HG03108 (cell line): ENCODE results near the gene KRTAP1-4.
"Not testable (repeated sequence)": the region's sequence is repeated elsewhere in the genome, so short reads cannot be mapped to it uniquely, and the experiment has no call there.

Experiments used
- ATAC-seq: cut with Tn5 transposase; IDR thresholded peaks from one replicate; pipeline ENCODE4 v1.9.1; 2021; ENCODE audit warnings: moderate library complexity; ENCODE audit not compliant: unreplicated experiment

Gene KRTAP1-4, protein sequence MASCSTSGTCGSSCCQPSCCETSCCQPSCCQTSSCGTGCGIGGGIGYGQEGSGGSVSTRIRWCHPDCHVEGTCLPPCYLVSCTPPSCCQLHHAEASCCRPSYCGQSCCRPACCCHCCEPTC

DNA sequence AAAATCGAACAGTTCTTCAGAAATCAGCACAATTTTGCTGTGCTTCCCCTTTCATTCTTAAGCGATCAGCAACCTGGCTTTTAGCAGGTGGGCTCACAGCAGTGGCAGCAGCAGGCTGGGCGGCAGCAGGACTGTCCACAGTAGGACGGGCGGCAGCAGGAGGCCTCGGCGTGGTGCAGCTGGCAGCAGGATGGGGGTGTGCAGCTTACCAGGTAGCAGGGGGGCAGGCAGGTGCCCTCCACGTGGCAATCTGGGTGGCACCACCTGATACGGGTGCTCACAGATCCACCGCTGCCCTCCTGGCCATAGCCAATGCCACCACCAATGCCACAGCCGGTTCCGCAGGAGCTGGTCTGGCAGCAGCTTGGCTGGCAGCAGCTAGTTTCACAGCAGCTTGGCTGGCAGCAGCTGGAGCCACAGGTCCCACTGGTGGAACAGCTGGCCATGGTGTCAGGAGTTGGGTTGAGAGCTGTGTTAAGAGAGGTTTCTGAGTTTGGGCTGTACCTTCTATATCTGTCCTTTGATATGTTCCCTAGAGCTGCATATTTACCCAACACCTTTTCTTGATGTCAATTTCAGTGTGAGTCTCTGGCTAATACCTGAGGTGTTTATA is at the start of gene KRTAP1-4:
Gene KRTAP1-4, minus strand, starts transcription at position 563 of the 613 bp plus-strand sequence. Its CDS starts 117 bp downstream, at position 446.
- no peak for ATAC-seq

DNA sequence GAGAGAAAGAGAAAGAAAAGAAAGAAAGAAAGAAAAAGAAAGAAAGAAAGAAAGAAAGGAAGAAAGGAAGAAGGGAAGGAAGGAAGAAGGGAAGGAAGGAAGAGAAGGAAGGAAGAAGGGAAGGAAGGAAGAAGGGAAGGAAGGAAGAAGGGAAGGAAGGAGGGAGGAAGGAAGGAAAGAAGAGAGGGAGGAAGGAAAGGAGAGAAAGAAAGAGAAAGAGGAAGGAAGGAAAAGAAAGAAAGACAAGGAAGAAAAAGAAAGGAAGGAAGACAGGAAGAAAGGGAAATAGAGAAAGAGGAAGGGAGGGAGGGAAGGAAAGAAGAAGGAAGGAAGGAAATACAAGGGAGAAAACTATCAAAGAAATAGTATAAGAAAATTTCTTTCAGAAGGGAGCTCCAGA is 46.8 kb upstream of the KRTAP1-4 start:
- no peak for ATAC-seq

DNA sequence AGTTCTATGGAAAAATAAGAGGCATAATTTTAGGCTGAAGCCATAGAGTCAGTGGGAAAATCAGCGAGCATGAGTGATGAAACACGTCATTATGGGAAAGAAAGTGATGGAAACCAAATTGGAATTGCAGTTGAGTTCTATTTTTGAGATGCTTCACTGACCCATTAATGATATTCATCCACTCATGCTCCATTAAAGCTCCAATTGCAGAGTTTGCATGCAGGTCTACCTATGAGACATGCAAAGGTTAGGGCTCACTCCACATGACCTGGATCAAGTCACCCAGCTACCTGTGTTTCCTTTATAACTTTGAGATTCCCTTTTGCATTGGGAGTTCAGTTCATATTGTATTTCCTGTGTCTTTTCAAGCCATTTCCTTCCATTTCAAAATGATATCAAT is 43.7 kb upstream of the KRTAP1-4 start:
- ATAC-seq: no peak

DNA sequence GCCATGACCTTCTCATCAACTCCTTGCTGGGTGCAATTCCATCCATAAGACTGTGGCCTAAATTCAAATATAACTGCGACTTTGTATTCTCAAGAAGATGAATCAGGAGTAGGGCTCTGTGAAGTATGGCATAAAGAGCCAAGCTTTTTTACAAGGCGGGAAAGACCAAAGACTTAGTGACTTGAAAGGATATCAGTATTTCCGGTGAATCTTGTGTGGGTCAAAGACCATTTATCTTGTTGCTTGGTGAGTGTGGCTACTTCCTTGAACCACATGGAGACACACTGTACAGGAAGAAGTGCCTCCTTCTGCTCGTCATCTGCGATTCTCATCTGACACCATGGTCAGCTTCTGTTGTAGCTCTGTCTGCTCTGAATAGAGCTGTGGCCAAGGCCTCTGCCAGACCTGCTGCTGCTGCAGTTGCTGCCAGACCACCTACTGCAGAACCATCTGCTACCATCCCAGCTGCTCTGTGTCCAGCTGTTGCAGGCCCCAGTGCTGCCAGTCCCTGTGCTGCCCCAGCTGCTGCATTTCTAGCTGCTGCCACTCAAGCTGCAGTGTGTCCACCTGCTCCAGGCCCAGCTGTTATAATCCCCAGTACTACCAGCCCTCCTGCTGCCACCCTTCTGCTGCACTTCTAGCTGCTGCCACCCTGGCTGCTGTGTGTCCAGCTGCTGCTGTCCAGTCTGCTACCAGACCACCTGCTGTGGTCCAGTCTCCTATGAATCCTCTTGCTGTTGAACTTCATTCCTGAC is 41.8 kb upstream of the KRTAP1-4 start:
- no peak for ATAC-seq

DNA sequence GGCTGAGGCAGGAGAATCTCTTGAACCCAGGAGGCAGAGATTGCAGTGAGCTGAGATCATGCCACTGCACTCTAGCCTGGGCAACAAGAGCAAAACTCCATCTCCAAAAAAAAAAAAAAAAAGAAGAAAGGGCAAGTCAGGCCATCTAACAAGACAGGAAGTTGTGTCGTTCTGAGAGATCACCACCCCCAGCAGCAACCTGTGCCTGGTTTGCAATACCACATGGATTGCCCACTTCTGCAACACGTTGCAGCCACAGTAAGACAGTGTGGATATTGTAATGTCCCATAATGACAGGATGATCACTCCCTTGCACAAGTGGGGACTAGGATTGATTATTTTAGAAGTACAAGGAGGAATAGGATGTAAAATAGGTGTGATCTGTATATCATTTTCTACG is 39.0 kb upstream of the KRTAP1-4 start:
- ATAC-seq: no peak

DNA sequence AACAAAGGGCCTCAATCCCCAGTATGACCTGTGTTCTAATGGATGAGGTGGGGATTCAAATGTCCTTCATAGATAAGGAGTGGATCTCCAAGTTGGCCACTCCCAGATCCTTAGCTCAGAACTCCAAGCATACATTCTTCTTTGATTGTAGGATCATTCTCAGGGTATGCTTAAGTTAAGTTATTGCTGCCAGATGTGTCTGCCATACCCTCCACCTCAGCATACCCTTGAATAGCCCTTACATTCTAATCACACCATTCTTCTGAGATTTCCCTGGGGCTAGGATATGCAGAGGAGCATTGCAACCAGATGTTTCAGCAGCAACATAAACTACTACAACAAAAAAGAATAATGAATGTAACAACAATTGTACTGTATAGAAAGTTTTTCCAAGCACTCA is 37.3 kb upstream of the KRTAP1-4 start:
- no peak for ATAC-seq

DNA sequence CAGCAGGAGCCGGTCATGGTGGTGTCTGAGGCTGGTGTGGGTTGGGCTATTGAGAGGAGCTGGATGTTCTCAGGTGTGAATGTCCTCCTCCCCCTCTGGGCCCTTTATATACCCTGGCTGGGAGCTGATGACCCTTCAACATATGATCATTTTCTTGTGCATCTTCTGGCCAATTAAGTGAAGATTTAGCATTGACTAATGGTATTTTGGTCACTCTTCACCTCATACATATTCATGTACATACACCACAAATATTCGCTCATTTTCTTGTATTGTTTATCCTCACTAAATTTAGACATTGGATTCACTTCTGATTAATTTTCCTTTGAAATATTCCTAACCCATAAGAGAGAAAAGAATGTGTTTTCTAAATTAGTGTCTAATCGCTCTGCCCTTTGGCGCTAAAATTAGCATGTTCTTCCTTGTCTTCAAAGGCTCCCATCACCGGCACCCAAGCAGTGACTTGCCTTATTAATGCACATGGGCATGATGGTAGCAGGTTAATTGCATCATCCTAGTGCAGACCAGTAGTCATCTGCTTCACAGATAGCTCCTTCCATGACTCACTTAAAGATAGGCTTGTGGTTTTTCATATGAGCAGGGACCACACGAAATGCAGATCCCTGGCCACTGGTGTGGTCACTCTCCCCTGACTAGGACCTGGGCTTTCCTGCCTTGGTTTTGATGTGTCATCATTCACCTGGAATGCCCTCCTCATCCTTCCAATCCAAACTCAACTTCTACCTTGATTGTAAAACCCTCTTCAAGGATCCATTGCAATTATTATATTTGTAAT is 36.0 kb upstream of the KRTAP1-4 start, which contains the start of gene KRTAP2-4:
Gene KRTAP2-4, minus strand, starts transcription at position 51 of the 796 bp plus-strand sequence. Its CDS starts 34 bp downstream, at position 17.
- ATAC-seq: no peak

DNA sequence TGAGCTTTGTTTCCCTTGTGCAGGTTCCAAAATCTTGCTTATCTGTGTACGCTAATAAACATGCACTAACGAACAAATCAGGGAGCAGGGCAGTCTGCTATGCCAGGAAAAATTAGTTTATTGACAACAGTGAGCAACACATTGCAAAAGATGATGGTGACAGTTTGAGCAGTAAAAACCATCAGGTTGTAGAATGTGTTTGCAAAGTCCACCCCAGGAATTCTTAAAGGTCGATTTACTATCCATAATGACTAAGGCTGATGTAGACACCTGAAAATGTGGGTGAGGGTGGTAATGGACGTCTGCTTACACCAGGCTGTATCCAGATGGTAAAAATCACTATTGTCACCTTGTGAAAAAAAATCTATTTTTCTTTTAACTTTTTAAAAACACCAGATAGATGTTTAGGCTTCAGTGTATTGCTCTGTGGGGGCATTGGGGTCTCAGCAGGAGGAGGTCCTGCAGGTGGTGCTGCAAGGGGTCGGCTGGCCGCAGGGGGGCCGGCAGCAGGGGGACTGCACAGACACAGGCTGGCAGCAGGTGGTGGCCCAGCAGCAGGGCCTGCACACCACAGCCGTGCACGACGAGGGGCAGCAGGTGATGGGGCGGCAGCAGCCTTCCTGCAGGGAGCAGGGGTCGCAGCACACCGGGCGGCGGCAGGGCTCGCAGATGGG is 35.2 kb upstream of the KRTAP1-4 start:
- ATAC-seq: not testable (repeated sequence)

DNA sequence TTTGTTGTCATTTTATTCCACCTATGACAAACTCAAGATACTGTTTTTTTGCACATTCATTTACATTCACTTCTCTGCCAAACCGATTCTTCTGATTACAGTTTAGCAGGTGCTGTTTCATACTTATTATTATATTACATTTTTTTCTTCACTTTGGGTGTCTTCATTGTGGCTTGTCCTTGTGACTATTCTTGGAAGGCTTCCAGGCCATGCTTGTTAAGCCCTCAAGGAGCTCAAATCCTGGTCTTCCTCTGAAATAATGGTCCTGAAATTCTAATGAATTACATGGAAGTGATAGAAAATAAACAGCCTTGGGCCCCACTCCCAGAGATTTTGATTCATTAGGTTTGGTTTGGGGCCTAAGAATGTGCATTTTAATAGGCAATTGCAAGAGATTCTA is 34.3 kb upstream of the KRTAP1-4 start:
- no peak for ATAC-seq

DNA sequence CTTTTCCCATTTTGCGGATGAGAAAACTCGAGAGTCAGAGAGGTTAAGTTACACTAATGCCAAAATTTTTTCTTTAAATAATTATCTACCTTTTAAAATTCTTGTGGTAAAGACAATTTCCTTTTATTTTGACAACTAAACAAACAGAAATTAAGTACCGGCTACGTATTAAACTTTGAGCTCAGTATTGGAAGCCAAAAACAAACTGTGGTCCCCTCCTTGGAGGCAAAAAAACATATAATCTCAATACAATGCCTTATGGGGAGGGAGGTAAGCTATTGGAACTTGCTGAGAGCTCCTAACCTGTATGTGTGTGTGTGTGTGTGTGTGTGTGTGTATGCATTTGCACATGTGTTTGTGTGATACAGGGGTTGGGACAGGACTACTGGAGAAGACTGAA is 33.5 kb upstream of the KRTAP1-4 start:
- no peak for ATAC-seq

DNA sequence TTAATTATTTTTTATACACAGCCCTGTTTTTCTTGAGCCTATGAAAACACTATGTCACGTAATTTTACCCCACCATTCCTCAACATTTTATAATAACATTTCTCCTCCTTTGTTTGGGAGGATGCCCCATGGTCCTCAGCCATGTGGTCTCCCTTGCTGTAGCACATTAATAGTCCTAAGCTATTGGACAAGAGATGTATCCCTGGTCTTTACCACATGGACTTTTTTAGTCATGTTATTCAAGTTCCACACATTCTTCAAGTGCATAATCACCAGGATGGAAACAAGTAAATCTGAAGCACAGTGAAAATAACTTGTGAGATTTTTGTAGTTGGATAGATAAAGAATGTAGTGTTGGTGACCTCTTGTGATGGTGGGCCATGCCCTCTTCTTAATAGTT is 32.0 kb upstream of the KRTAP1-4 start:
- ATAC-seq: no peak

DNA sequence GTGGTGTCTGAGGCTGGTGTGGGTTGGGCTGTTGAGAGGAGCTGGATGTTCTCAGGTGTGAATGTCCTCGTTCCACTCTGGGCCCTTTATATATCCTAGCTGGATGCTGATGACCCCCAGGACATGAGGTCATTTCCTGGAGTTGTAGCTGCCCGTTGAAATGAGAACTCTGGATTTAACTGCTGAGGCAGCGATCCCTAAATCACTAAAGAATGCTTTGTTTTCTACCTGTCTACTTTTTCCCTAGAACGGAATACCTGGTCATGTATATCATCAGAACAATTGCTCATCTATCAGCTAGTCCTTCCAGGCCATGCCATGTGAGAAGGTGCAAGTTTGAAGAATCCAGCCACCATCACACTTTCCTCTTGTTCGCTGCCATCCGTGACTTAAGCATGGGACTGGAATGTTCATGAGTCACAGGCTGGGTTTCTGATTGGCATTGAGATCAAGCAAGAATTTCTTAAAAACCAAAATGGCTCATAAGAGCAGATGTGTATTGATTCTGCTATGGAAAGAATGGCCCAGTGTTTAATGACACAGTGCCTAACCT is 30.1 kb upstream of the KRTAP1-4 start, which contains the start of gene KRTAP2-3:
Gene KRTAP2-3, minus strand, starts transcription at position 63 of the 553 bp plus-strand sequence. CDS start 64 bp downstream, outside the sequence.
- no peak for ATAC-seq

DNA sequence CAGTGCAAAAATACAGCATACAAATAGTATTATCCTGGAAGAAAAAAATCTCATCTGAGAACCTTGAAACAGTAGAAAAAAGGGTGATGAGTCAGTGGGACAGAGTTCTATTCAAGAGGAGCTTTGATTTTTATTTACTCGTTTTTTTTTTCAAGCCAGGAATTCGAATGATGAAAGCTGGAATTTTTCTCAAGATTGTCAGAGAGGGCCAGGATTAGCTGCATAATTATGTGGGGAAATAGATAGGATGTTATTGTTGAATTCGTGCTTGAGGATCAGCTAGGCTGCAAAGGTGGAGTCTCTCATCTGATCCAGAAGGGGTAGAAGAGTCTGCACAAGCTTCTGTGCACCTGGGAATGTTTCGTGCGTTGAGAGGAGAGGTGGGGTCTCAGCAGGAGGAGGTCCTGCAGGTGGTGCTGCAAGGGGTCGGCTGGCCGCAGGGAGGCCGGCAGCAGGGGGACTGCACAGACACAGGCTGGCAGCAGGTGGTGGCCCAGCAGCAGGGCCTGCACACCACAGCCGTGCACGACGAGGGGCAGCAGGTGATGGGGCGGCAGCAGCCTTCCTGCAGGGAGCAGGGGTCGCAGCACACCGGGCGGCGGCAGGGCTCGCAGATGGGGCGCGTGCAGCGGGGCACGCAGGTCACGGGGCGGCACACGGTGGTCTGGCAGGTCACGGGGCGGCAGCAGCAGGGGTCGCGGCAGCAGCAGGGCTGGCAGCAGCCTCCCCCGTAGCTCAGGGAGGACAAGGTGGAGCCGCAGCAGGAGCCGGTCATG is 29.5 kb upstream of the KRTAP1-4 start:
- not testable (repeated sequence) for ATAC-seq

DNA sequence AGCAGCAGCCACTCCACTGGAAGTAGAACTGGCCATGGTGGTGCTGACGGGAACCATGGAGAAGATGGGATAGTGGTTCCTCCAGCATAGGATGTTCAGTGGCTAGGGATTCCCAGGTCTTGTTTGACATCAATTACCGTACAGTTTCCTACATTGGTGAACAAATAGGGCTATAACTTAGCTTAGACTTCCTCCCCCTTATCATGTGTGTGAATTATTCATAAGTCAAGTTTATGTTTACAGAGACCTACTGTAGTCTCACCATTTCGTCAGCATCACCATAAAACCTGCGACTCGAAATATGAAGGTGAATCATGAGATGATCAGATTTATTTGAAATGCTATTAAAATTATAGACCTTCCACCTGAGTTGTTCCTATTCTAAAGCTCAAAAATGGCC is 28.7 kb upstream of the KRTAP1-4 start:
- ATAC-seq: no peak

DNA sequence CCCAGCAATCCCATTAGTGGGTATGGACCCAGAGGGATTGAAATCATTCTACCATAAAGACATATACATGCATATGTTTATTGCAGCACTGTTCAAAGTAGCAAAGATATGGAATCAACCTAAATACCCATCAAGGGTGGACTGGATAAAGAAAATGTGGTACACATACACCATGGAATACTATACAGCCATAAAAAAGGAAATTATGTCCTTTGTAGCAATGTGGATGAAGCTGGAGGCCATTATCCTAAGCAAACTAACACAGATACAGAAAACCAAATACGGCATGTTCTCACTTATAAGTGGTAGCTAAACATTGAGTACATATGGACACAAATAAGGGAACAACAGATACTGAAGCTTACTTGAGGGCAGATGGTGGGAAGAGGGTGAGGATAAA is 27.6 kb upstream of the KRTAP1-4 start:
- ATAC-seq: no peak

DNA sequence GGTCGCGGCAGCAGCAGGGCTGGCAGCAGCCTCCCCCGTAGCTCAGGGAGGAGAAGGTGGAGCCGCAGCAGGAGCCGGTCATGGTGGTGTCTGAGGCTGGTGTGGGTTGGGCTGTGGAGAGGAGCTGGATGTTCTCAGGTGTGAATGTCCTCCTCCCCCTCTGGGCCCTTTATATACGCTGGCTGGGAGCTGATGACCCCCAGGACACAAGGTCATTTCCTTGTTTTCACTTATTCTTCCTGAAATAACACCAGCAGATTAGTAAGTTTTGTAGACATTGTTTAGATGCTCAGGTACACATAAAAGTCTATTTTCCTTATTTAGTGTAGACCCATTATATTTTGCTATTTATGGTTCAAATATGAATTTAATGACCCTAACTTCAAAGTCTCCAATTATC is 25.1 kb upstream of the KRTAP1-4 start, which contains the start of gene KRTAP2-2:
Gene KRTAP2-2, minus strand, starts transcription at position 101 of the 400 bp plus-strand sequence. Its CDS starts 19 bp downstream, at position 82.
- ATAC-seq: not testable (repeated sequence)

DNA sequence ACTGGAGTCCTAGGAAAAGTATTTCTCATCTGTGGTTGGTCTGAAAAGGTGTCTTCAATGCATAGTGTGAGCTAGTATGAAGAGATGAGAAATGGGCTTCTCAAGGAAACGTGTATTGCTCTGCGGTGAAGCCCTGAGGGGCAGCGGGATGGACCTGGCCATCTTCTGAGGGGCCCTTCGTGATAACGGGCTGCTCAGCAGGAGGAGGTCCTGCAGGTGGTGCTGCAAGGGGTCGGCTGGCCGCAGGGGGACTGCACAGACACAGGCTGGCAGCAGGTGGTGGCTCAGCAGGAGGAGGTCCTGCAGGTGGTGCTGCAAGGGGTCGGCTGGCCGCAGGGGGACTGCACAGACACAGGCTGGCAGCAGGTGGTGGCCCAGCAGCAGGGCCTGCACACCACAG is 24.6 kb upstream of the KRTAP1-4 start:
- not testable (repeated sequence) for ATAC-seq

DNA sequence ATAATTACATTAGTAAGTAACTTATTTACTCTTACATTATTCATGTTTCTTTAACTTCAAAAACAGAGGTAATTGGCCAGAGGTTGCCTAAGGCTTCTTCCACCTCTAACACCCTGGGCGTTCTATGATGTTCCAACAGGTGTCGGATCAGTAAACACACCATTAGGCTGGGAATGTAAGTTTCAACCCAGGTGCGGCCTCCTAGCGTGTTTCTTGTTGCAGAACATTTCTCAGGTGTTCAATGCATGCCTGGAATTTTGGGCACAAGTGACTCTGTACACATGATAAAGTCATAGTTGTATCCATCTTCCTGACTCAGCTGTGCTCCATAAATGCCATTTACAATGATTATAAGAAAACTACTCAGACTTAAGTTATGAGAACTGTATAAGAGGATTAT is 24.0 kb upstream of the KRTAP1-4 start:
- no peak for ATAC-seq

DNA sequence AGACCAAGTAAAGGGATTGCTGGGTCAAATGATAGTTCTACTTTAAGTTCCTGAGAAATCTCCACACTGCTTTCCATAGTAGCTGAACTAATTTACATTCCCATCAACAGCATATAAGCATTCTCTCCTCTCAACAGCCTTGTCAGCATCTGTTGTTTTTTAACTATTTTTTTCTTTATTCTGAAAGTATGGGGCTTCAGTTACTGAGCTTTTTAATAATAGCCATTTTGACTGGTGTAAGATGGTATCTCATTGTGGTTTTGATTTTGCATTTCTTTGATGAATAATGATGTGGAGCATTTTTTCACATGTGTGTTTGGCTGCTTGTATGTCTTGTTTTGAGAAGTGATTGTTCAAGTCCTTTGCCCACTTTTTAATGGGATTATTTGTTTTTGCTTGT is 22.6 kb upstream of the KRTAP1-4 start:
- ATAC-seq: no peak
